Stimulated activated CD4-positive, alpha-beta T cell treated with anti-CD3 and anti-CD28 coated beads, Interleukin-4, amount 100 ng/mL, for 1 hour (primary cell): Measurements from ENCODE around the gene SLC31A2.
A peak's percentile ranks its signal among the peaks of the same experiment; 100 is the strongest.

Source experiments
- DNase-seq: peaks from one replicate; pipeline ENCODE4 v3.0.0-alpha.2; 2020

The SLC31A2 gene

GRCh38 chr9:113151696-113152630 lies 1.2 kb downstream of the SLC31A2 start:
- DNase-seq = no peak

GRCh38 chr9:113152699-113153098 lies 1.9 kb downstream of the SLC31A2 start:
- no peak for DNase-seq

GRCh38 chr9:113153599-113153998 lies 2.8 kb downstream of the SLC31A2 start:
- DNase-seq = no peak

GRCh38 chr9:113154471-113154870 lies 3.7 kb downstream of the SLC31A2 start:
- no peak for DNase-seq

GRCh38 chr9:113154946-113155345 lies 4.1 kb downstream of the SLC31A2 start:
- no peak for DNase-seq

GRCh38 chr9:113155911-113156588 lies 5.2 kb downstream of the SLC31A2 start:
- DNase-seq = peak; percentile 12

GRCh38 chr9:113156880-113157279 lies 6.1 kb downstream of the SLC31A2 start:
- no peak for DNase-seq

GRCh38 chr9:113158446-113158845 lies 7.6 kb downstream of the SLC31A2 start:
- DNase-seq = no peak

- no peak for DNase-seq
These were observed 9.8 kb downstream of the SLC31A2 start for GRCh38 chr9:113160571-113160970.

GRCh38 chr9:113163001-113163400 lies 12.2 kb downstream of the SLC31A2 start:
- no peak for DNase-seq

- no peak for DNase-seq
These were observed 13.9 kb downstream of the SLC31A2 start for GRCh38 chr9:113164536-113165300.

- no peak for DNase-seq
These were observed 15.2 kb downstream of the SLC31A2 start for GRCh38 chr9:113166039-113166438.

GRCh38 chr9:113168809-113169208 lies 18.0 kb downstream of the SLC31A2 start:
- DNase-seq = no peak

GRCh38 chr9:113173341-113173740 lies 22.5 kb downstream of the SLC31A2 start:
- DNase-seq = no peak

GRCh38 chr9:113176803-113177202 lies 26.0 kb downstream of the SLC31A2 start:
- DNase-seq = no peak

GRCh38 chr9:113177251-113177650 lies 26.4 kb downstream of the SLC31A2 start:
- no peak for DNase-seq

GRCh38 chr9:113178087-113178486 lies 27.3 kb downstream of the SLC31A2 start:
- no peak for DNase-seq

- DNase-seq = no peak
These were observed 29.0 kb downstream of the SLC31A2 start for GRCh38 chr9:113179839-113180238.

GRCh38 chr9:113181165-113181564 lies 30.4 kb downstream of the SLC31A2 start:
- no peak for DNase-seq

GRCh38 chr9:113183956-113184488 lies 33.2 kb downstream of the SLC31A2 start:
- no peak for DNase-seq

- DNase-seq = no peak
These were observed 33.7 kb downstream of the SLC31A2 start for GRCh38 chr9:113184539-113184938.

GRCh38 chr9:113185271-113185670 lies 34.5 kb downstream of the SLC31A2 start:
- DNase-seq = no peak

GRCh38 chr9:113186137-113186755 lies 35.4 kb downstream of the SLC31A2 start:
- no peak for DNase-seq
